ENCODE measurements around the gene TGFBRAP1. TPM values are rescaled to one million over a fixed set of nuclear protein-coding genes. Genes with fewer than 3 reads are reported as not detected.

TGFBRAP1 gene
- total RNA-seq, 1 experiment from 2014 or later: 26.5 TPM

DNA sequence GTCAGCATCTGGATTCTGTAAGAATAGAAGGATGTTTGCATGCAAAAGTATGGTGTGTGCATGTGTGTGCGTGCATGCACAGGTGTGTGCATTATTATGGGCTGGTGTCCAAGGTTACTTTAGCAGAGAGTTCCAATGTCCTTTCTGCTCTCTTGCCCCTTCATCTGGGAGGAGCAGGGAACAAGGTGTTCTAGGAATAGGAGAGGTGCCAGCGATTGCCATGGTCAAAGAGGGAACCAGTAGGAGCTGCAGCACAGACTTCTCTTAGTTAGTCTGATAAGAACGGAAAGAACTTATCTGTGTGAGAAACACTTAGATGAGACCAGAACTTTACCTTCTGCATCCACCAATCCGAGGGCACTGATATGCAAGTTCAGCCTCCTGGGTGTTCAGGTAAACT is 79.6 kb downstream of the TGFBRAP1 start:
- DNase-seq (no peak), ATAC-seq (no peak)
- no TSS peak for BruUV-seq (replicated peaks)

DNA sequence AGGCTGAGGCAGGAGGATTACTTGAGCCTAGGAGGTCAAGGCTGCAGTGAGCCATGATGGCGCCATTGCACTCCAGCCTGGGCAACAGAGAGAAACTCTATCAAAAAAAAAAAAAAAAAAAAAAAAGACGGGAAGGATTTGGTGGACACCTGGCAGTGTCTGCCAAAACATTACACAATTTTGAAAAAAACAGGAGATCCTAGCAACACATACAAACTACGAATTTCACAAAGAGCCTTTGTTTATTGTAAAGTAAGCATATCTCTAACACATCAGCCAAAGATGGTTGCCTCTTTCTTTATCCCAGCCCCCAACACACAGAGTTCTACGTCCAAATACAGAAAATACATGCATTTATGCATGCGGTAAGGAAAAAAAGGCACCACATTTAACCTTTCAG is 80.4 kb downstream of the TGFBRAP1 start:
- Histone ChIP-seq H3K36me3 (ENCODE audit: low read depth, low read length) (no peaks in the 10 kb centered on the region), H3K9me3 (ENCODE audit: low read length) (no peaks in the 10 kb centered on the region), H3K4me1 (ENCODE audit: insufficient read depth, low read length) (no peaks in the 10 kb centered on the region), H3K4me2 (ENCODE audit: low read length) (no peak overlapping the region), H3K27ac (ENCODE audit: low read length) (no peak overlapping the region), H3K4me3 (ENCODE audit: low read length) (no peak overlapping the region), H2AFZ (ENCODE audit: low read length) (no peak overlapping the region), H3F3A (ENCODE audit: low read length, unreplicated experiment) (no peaks in the 10 kb centered on the region), H3K9ac (ENCODE audit: low read length) (no peak overlapping the region), H3K79me2 (ENCODE audit: low read length) (no peaks in the 10 kb centered on the region), H3K27me3 (ENCODE audit: low read length) (peaks cover 8% of the 10 kb centered on the region; the same call in 1 of the 2 replicates), H4K20me1 (ENCODE audit: low read length) (no peaks in the 10 kb centered on the region), H3K9me2 (replicated peaks; ENCODE audit: low read length) (no peaks in the 10 kb centered on the region)
- BruUV-seq (replicated peaks): no TSS peak
- intact Hi-C loops (cut with micrococcal nuclease): no loop called here
- TF ChIP-seq EZH2phosphoT487 (IDR thresholded peaks at IDR 0.05; ENCODE audit: borderline replicate concordance, low read length) (no peak), EZH2 (IDR thresholded peaks at IDR 0.05; ENCODE audit: low read length, unreplicated experiment) (no peak)
- TF ChIP-seq, protein P1, sequence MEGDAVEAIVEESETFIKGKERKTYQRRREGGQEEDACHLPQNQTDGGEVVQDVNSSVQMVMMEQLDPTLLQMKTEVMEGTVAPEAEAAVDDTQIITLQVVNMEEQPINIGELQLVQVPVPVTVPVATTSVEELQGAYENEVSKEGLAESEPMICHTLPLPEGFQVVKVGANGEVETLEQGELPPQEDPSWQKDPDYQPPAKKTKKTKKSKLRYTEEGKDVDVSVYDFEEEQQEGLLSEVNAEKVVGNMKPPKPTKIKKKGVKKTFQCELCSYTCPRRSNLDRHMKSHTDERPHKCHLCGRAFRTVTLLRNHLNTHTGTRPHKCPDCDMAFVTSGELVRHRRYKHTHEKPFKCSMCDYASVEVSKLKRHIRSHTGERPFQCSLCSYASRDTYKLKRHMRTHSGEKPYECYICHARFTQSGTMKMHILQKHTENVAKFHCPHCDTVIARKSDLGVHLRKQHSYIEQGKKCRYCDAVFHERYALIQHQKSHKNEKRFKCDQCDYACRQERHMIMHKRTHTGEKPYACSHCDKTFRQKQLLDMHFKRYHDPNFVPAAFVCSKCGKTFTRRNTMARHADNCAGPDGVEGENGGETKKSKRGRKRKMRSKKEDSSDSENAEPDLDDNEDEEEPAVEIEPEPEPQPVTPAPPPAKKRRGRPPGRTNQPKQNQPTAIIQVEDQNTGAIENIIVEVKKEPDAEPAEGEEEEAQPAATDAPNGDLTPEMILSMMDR (conservative IDR thresholded peaks at IDR 0.05; ENCODE audit: low read depth, low read length): no peak
- no peak for ATAC-seq
- CTCF ChIA-PET: no interaction called here
- no peak for DNase-seq
- POLR2A ChIA-PET (ENCODE audit: unreplicated experiment): no interaction called here

More for the DNA sequence above, 79.6 kb downstream of the TGFBRAP1 start:
- Histone ChIP-seq H3K27me3 (ENCODE audit: low read length) (peaks cover 8% of the 10 kb centered on the region; the same call in 1 of the 2 replicates), H3K9me2 (replicated peaks; ENCODE audit: low read length) (no peaks in the 10 kb centered on the region), H3F3A (ENCODE audit: low read length, unreplicated experiment) (no peaks in the 10 kb centered on the region), H4K20me1 (ENCODE audit: low read length) (no peaks in the 10 kb centered on the region), H3K4me1 (ENCODE audit: insufficient read depth, low read length) (no peaks in the 10 kb centered on the region), H3K4me2 (ENCODE audit: low read length) (0 out of 2 replicates have a peak overlapping the region, but pooled peaks have one; percentile 20), H3K9me3 (ENCODE audit: low read length) (no peaks in the 10 kb centered on the region), H3K9ac (ENCODE audit: low read length) (no peak overlapping the region), H2AFZ (ENCODE audit: low read length) (no peak overlapping the region), H3K27ac (ENCODE audit: low read length) (no peak overlapping the region), H3K4me3 (ENCODE audit: low read length) (peak overlapping the region; percentile 37; the same call in 1 of the 2 replicates), H3K36me3 (ENCODE audit: low read depth, low read length) (no peaks in the 10 kb centered on the region), H3K79me2 (ENCODE audit: low read length) (no peaks in the 10 kb centered on the region)
- TF ChIP-seq EZH2phosphoT487 (IDR thresholded peaks at IDR 0.05; ENCODE audit: borderline replicate concordance, low read length) (no peak), EZH2 (IDR thresholded peaks at IDR 0.05; ENCODE audit: low read length, unreplicated experiment) (no peak)
- TF ChIP-seq, protein P1 (conservative IDR thresholded peaks at IDR 0.05; ENCODE audit: low read depth, low read length): no peak
- POLR2A ChIA-PET (ENCODE audit: unreplicated experiment): no interaction called here
- CTCF ChIA-PET: no interaction called here
- intact Hi-C loops (cut with micrococcal nuclease): no loop called here

DNA sequence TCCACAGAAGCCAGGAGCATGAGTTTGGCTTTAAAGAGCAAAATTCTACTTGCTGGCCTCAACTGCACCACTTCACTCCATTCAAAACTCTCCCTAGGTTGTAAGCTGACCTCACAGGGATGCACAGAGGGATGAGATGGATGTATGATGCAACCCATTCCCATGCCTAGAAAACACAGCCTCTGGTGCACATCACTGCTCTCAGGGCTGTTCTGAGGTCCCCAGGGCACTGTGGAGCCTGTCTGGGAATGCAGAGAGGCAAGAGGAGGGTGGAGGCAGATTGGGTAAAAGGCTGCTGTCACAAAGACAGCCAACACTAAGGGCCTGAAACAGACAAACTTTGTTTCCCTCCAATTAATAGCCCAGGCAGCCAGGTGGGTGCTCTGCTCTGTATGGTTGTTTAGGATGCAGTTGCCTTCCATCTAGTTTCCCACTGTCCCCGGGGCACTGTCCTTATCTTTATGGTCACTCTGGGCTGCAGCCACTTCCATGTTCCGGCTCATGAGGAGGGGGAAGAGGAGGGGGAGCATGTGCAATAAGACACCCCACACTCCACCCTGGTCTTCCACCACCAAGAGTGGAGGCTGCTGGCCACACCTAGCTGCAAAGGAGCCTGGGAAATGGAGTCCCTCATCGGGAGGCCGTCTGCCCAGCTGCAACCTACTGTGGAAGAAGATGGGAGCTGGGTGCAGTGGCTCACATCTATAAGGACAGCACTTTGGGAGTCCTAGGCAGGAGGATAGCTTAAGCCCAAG is 81.0 kb downstream of the TGFBRAP1 start:
- intact Hi-C loops (cut with micrococcal nuclease): no loop called here
- no peaks in the 10 kb centered on the region for H3K9me3 ChIP-seq (ENCODE audit: low read length)
- TF ChIP-seq, protein P1 (conservative IDR thresholded peaks at IDR 0.05; ENCODE audit: low read depth, low read length): no peak
- no peak for TF ChIP-seq EZH2 (IDR thresholded peaks at IDR 0.05; ENCODE audit: low read length, unreplicated experiment)
- no peak for TF ChIP-seq EZH2phosphoT487 (IDR thresholded peaks at IDR 0.05; ENCODE audit: borderline replicate concordance, low read length)
- H3K9me2 ChIP-seq (replicated peaks; ENCODE audit: low read length): no peaks in the 10 kb centered on the region
- CTCF ChIA-PET: no interaction called here
- H3K27me3 ChIP-seq (ENCODE audit: low read length): peaks cover 8% of the 10 kb centered on the region; the same call in 1 of the 2 replicates
- H3K9ac ChIP-seq (ENCODE audit: low read length): no peak overlapping the region
- ATAC-seq: no peak
- H3K4me2 ChIP-seq (ENCODE audit: low read length): no peak overlapping the region
- no TSS peak for BruUV-seq (replicated peaks)
- no peaks in the 10 kb centered on the region for H3K36me3 ChIP-seq (ENCODE audit: low read depth, low read length)
- no peak overlapping the region for H3K27ac ChIP-seq (ENCODE audit: low read length)
- H2AFZ ChIP-seq (ENCODE audit: low read length): no peak overlapping the region
- no peaks in the 10 kb centered on the region for H3K4me1 ChIP-seq (ENCODE audit: insufficient read depth, low read length)
- H3F3A ChIP-seq (ENCODE audit: low read length, unreplicated experiment): no peaks in the 10 kb centered on the region
- H3K79me2 ChIP-seq (ENCODE audit: low read length): no peaks in the 10 kb centered on the region
- no peak overlapping the region for H3K4me3 ChIP-seq (ENCODE audit: low read length)
- no peak for DNase-seq
- H4K20me1 ChIP-seq (ENCODE audit: low read length): no peaks in the 10 kb centered on the region
- POLR2A ChIA-PET (ENCODE audit: unreplicated experiment): no interaction called here

Data from PC-3 (cell line).